GM12864 (cell line): ENCODE results near the gene STIL.

Experiments used
- DNase-seq: peaks from one replicate; pipeline ENCODE4 v3.0.0-alpha.2; 2011; ENCODE audit warnings: low read depth
- H3K4me3 ChIP-seq: 2 replicates; pipeline ENCODE4 v1.5.1; 2011; ENCODE audit warnings: mild to moderate bottlenecking, low read depth, low read length, control low read depth
- CTCF ChIP-seq: IDR thresholded peaks from 2 replicates; pipeline ENCODE4 v1.5.1; 2011; ENCODE audit warnings: low read depth, mild to moderate bottlenecking, moderate library complexity, low read length, control low read depth, inconsistent platforms; ENCODE audit errors: missing control alignments

STIL gene

GRCh38 chr1:47340227-47340626 lies 26.3 kb upstream of the STIL start:
- TF ChIP-seq CTCF, result no peak
- no peak overlapping the region for H3K4me3 ChIP-seq
- no peak for DNase-seq

GRCh38 chr1:47338249-47339077 lies 24.5 kb upstream of the STIL start:
- no peak overlapping the region for H3K4me3 ChIP-seq
- TF ChIP-seq CTCF, result no peak
- no peak for DNase-seq

- no peak for DNase-seq
- TF ChIP-seq CTCF, result no peak
These were observed 23.4 kb upstream of the STIL start for GRCh38 chr1:47337350-47337749.

GRCh38 chr1:47334765-47335435 lies 21.0 kb upstream of the STIL start:
- no peak for TF ChIP-seq CTCF
- DNase-seq, result no peak

More at GRCh38 chr1:47337350-47337749, 23.4 kb upstream of the STIL start:
- H3K4me3 ChIP-seq, result no peak overlapping the region

GRCh38 chr1:47333922-47334764 lies 20.2 kb upstream of the STIL start:
- DNase-seq, result peak; percentile 42
- peak; percentile 40 for TF ChIP-seq CTCF

More at GRCh38 chr1:47334765-47335435, 21.0 kb upstream of the STIL start:
- peak overlapping the region; percentile 71 for H3K4me3 ChIP-seq

GRCh38 chr1:47333578-47333921 lies 19.6 kb upstream of the STIL start, which contains the start of gene CMPK1:
CMPK1 (plus strand) TSS chr1:47333790; CDS start chr1:47333946, 156 bp downstream.
- no peak for TF ChIP-seq CTCF
- peak; percentile 56 for DNase-seq
- H3K4me3 ChIP-seq, result peak within 1 kb of the TSS; percentile 71

More at GRCh38 chr1:47333922-47334764, 20.2 kb upstream of the STIL start:
- peak overlapping the region; percentile 71 for H3K4me3 ChIP-seq
